BJ (cell line): ENCODE data around the gene IGSF8. TPM values are rescaled to one million over a fixed set of nuclear protein-coding genes. Genes with fewer than 3 reads are reported as not detected.

Experiments
- CTCF ChIA-PET: fragments of 350-600 bp; formaldehyde crosslinking; extraction: SDS; loops from one replicate; lab custom pipeline; 2021; ENCODE audit warnings: antibody characterized with exemption, inconsistent platforms; lab: Yijun Ruan, JAX
- POLR2A ChIA-PET: fragments of 300-600 bp; sonication (Branson Sonifier 250); formaldehyde crosslinking; extraction: SDS; loops from one replicate; lab custom pipeline; 2021; ENCODE audit warnings: antibody characterized with exemption; lab: Charles Lee
- DNase-seq: peaks from one replicate; pipeline ENCODE4 v3.0.0-alpha.2; 2011; ENCODE audit warnings: low read depth
- H3K27me3 ChIP-seq: 2 replicates; pipeline ENCODE4 v1.6.0; 2011; ENCODE audit warnings: low read length; ENCODE audit not compliant: control insufficient read depth, insufficient read depth
- H3K36me3 ChIP-seq: 2 replicates; pipeline ENCODE4 v1.5.1; 2011; ENCODE audit warnings: low read length; ENCODE audit not compliant: control insufficient read depth, insufficient read depth
- H3K4me3 ChIP-seq: 2 replicates; pipeline ENCODE4 v1.5.1; 2011; ENCODE audit warnings: low read depth, mild to moderate bottlenecking, control low read depth, low read length
- CTCF ChIP-seq: IDR thresholded peaks from 2 replicates; pipeline ENCODE4 v1.5.1; 2011; ENCODE audit warnings: low read depth, mild to moderate bottlenecking, control low read depth, inconsistent platforms, low read length, moderate library complexity; ENCODE audit not compliant: insufficient read depth
- polyA plus RNA-seq: library from polyadenylated mRNA; depleted of rRNA; stranded (reverse); fragments of >200 nt; gene quantifications from 2 replicates; pipeline ENCODE4 v1.2.3, GENCODE V29; 2011

IGSF8 gene
- polyA plus RNA-seq, 1 experiment = 29.7 TPM

- ChIA-PET POLR2A (no interaction called here), CTCF (no interaction called here)
These were observed 45.3 kb upstream of the IGSF8 start for GRCh38 chr1:160143695-160144094.

GRCh38 chr1:160139840-160140239 is 41.4 kb upstream of the IGSF8 start:
- POLR2A ChIA-PET = no interaction called here
- no peak for DNase-seq
- H3K27me3 ChIP-seq = peaks cover 3% of the 10 kb centered on the region
- H3K36me3 ChIP-seq = no peaks in the 10 kb centered on the region
- CTCF ChIA-PET = interaction anchor here (0.8 kb wide), 1 partner anchor 9 kb away, joined by 3 read pairs; no protein-coding TSS in a partner anchor
- TF ChIP-seq CTCF = no peak
- no peak overlapping the region for H3K4me3 ChIP-seq

More at GRCh38 chr1:160143695-160144094, 45.3 kb upstream of the IGSF8 start:
- Histone ChIP-seq H3K36me3 (no peaks in the 10 kb centered on the region), H3K27me3 (peaks cover 3% of the 10 kb centered on the region; the same call in 1 of the 2 replicates), H3K4me3 (no peak overlapping the region)
- TF ChIP-seq CTCF = no peak
- DNase-seq = no peak

- Histone ChIP-seq H3K4me3 (no peak overlapping the region), H3K36me3 (no peaks in the 10 kb centered on the region), H3K27me3 (peaks cover 4% of the 10 kb centered on the region)
- CTCF ChIA-PET = interaction anchor here (0.6 kb wide), 1 partner anchor 58 kb away, joined by 3 read pairs; no protein-coding TSS in a partner anchor
- DNase-seq = no peak
- POLR2A ChIA-PET = no interaction called here
- TF ChIP-seq CTCF = no peak
These were observed 38.9 kb upstream of the IGSF8 start for GRCh38 chr1:160137216-160137862.

- H3K4me3 ChIP-seq = no peak overlapping the region
- no peak for TF ChIP-seq CTCF
- CTCF ChIA-PET = interaction anchor here (1.0 kb wide), 2 partner anchors 26 to 33 kb away, joined by 3 to 4 read pairs; no protein-coding TSS in a partner anchor
- no peaks in the 10 kb centered on the region for H3K36me3 ChIP-seq
- POLR2A ChIA-PET = no interaction called here
- H3K27me3 ChIP-seq = peaks cover 4% of the 10 kb centered on the region
- no peak for DNase-seq
These were observed 38.4 kb upstream of the IGSF8 start for GRCh38 chr1:160136926-160137200.

GRCh38 chr1:160136121-160136925 is 37.9 kb upstream of the IGSF8 start:
- ChIA-PET POLR2A (no interaction called here), CTCF (interaction anchor here (1.0 kb wide), 2 partner anchors 27 to 33 kb away, joined by 3 to 4 read pairs; no protein-coding TSS in a partner anchor)
- no peak for TF ChIP-seq CTCF
- Histone ChIP-seq H3K27me3 (peaks cover 3% of the 10 kb centered on the region), H3K4me3 (no peak overlapping the region), H3K36me3 (no peaks in the 10 kb centered on the region)
- no peak for DNase-seq
